ENCODE results near the gene MYADM.
"Not testable (repeated sequence)": the region's sequence is repeated elsewhere in the genome, so short reads cannot be mapped to it uniquely, and the experiment has no call there.

MYADM gene

GRCh38 chr19:53868892-53869804, 1.5 kb downstream of the MYADM start:
- peak; percentile 93 for DNase-seq

- DNase-seq, result not testable (repeated sequence)
These were observed 2.3 kb downstream of the MYADM start for GRCh38 chr19:53869805-53870484.

- peak; percentile 27 for DNase-seq
These were observed 2.8 kb downstream of the MYADM start for GRCh38 chr19:53870485-53870844.

GRCh38 chr19:53871454-53871853, 3.8 kb downstream of the MYADM start:
- no peak for DNase-seq

- no peak for DNase-seq
These were observed 5.1 kb downstream of the MYADM start for GRCh38 chr19:53872762-53873161.

- no peak for DNase-seq
These were observed 6.3 kb downstream of the MYADM start for GRCh38 chr19:53873773-53874605.

- no peak for DNase-seq
These were observed 6.9 kb downstream of the MYADM start for GRCh38 chr19:53874606-53874990.

- DNase-seq, result no peak
These were observed 8.1 kb downstream of the MYADM start for GRCh38 chr19:53875602-53876325.

- no peak for DNase-seq
These were observed 9.1 kb downstream of the MYADM start for GRCh38 chr19:53876651-53877224.

- no peak for DNase-seq
These were observed 9.7 kb downstream of the MYADM start for GRCh38 chr19:53877361-53877766.

GRCh38 chr19:53878776-53879139, 11.1 kb downstream of the MYADM start:
- no peak for DNase-seq

GRCh38 chr19:53879140-53880081, 11.7 kb downstream of the MYADM start:
- peak; percentile 99 for DNase-seq

- peak; percentile 37 for DNase-seq
These were observed 13.2 kb downstream of the MYADM start for GRCh38 chr19:53880711-53881481.

GRCh38 chr19:53881482-53882390, 14.1 kb downstream of the MYADM start, which contains the start of gene PRKCG:
Gene PRKCG, plus strand, starts transcription at chr19:53882197. Its CDS starts 298 bp downstream, at chr19:53882495.
- DNase-seq, result peak; percentile 59

- DNase-seq, result peak; percentile 23
These were observed 14.8 kb downstream of the MYADM start for GRCh38 chr19:53882391-53883050.

- DNase-seq, result peak; percentile 18
These were observed 15.6 kb downstream of the MYADM start for GRCh38 chr19:53883231-53883661.

- peak; percentile 23 for DNase-seq
These were observed 16.1 kb downstream of the MYADM start for GRCh38 chr19:53883741-53884140.

- no peak for DNase-seq
These were observed 16.6 kb downstream of the MYADM start for GRCh38 chr19:53884256-53884655.
